B cell (primary cell): ENCODE data around the gene MAP3K1.

Experiments
- EZH2 ChIP-seq: IDR thresholded peaks from 2 replicates; pipeline ENCODE4 v1.6.1; 2012; ENCODE audit warnings: borderline replicate concordance, low read depth, mild to moderate bottlenecking, moderate library complexity, low read length; ENCODE audit not compliant: insufficient read depth, poor library complexity, severe bottlenecking
- TF ChIP-seq, protein P1 (sequence below): fragments of 200-600 bp; IDR thresholded peaks from one replicate; pipeline ENCODE4 v1.8.0; 2022; ENCODE audit warnings: antibody characterized with exemption, mild to moderate bottlenecking

DNA sequence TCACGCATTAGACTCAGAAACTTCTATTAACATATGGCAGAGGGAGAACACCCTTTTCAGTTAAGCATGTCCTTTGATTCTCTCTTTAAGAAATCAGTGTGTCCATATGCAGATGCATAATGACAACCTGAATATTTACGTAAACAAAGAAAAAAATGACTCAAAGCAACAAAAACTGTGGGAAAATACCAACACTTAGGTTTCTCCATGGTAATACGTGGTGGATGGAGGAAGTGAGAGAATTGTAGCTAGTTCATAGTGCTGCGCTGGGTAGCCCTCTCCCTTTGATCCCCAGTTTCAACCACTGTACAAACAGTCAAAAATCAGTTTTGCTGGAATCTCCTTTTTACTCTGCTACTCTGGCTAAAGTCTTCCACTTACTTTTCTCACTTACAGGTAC lies 2.0 kb upstream of the MAP3K1 start:
- TF ChIP-seq, protein P1, sequence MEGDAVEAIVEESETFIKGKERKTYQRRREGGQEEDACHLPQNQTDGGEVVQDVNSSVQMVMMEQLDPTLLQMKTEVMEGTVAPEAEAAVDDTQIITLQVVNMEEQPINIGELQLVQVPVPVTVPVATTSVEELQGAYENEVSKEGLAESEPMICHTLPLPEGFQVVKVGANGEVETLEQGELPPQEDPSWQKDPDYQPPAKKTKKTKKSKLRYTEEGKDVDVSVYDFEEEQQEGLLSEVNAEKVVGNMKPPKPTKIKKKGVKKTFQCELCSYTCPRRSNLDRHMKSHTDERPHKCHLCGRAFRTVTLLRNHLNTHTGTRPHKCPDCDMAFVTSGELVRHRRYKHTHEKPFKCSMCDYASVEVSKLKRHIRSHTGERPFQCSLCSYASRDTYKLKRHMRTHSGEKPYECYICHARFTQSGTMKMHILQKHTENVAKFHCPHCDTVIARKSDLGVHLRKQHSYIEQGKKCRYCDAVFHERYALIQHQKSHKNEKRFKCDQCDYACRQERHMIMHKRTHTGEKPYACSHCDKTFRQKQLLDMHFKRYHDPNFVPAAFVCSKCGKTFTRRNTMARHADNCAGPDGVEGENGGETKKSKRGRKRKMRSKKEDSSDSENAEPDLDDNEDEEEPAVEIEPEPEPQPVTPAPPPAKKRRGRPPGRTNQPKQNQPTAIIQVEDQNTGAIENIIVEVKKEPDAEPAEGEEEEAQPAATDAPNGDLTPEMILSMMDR = no peak
- TF ChIP-seq EZH2 = no peak
